Right lobe of liver (tissue), 4 donors: ENCODE measurements around the gene CHRNG.

ENCODE experiments used
- CTCF ChIP-seq, 4 donors: fragments of 200-600 bp in 3 of 4; fragments of 450-650 bp in 1 of 4; IDR thresholded peaks; one replicate each; pipeline versions ENCODE4 v1.5.1 to v1.8.0; 2016 to 2022; ENCODE audit warnings: antibody characterized with exemption in 4 of 4, mild to moderate bottlenecking in 2 of 4
- POLR2A ChIP-seq: fragments of 450-650 bp; IDR thresholded peaks from one replicate; pipeline ENCODE4 v1.6.1; 2017; ENCODE audit warnings: antibody characterized with exemption, mild to moderate bottlenecking
- donor health status: DM: no; HTN: no; CAD: no.
- donor health status: DM: no; HTN: no; CAD: no.
- donor health status: DM: no; HTN: yes; CAD: no.

GRCh38 chr2:232541961-232542714, 2.6 kb downstream of the CHRNG start:
- no peak for TF ChIP-seq CTCF (IDR thresholded peaks at IDR 0.05)
- TF ChIP-seq POLR2A: no peak
